Activated naive CD8-positive, alpha-beta T cell treated with anti-CD3 and anti-CD28 coated beads for 36 hours (primary cell): ENCODE results near the gene GHRHR. TPM values are rescaled to one million over a fixed set of nuclear protein-coding genes. Genes with fewer than 3 reads are reported as not detected.

Experiments used
- DNase-seq: peaks from one replicate; pipeline ENCODE4 v3.0.0; 2021
- H3K27ac Mint-ChIP-seq: one replicate; pipeline ENCODE4 v1.8.0; 2022; ENCODE audit warnings: mild to moderate bottlenecking, moderate library complexity, mixed read lengths
- H3K27me3 Mint-ChIP-seq: one replicate; pipeline ENCODE4 v1.8.0; 2022; ENCODE audit warnings: mild to moderate bottlenecking, mixed read lengths
- H3K36me3 Mint-ChIP-seq: one replicate; pipeline ENCODE4 v1.8.0; 2021; ENCODE audit warnings: mild to moderate bottlenecking, mixed read lengths
- H3K4me1 Mint-ChIP-seq: one replicate; pipeline ENCODE4 v1.8.0; 2021; ENCODE audit warnings: mixed read lengths
- H3K4me3 Mint-ChIP-seq: one replicate; pipeline ENCODE4 v1.8.0; 2022; ENCODE audit warnings: mild to moderate bottlenecking, moderate library complexity, mixed read lengths
- H3K9me3 Mint-ChIP-seq: one replicate; pipeline ENCODE4 v1.8.0; 2022; ENCODE audit warnings: mixed read lengths
- total RNA-seq, 2 experiments: library from RNA; stranded (reverse); gene quantifications; one replicate each; pipeline ENCODE4 v1.2.3, GENCODE V29; 2021

The GHRHR gene
- total RNA-seq, 2 experiments from 2014 or later = not detected

- Mint-ChIP-seq H3K9me3 (peaks cover 2% of the 10 kb centered on the region), H3K4me1 (no peaks in the 10 kb centered on the region), H3K36me3 (no peaks in the 10 kb centered on the region), H3K4me3 (no peak overlapping the region), H3K27ac (no peak overlapping the region), H3K27me3 (no peaks in the 10 kb centered on the region)
- no peak for DNase-seq
These were observed 39.9 kb upstream of the GHRHR start for GRCh38 chr7:30923774-30924413.

- no peak overlapping the region for H3K27ac Mint-ChIP-seq
- DNase-seq = no peak
- H3K4me1 Mint-ChIP-seq = no peaks in the 10 kb centered on the region
- no peaks in the 10 kb centered on the region for H3K36me3 Mint-ChIP-seq
- H3K27me3 Mint-ChIP-seq = no peaks in the 10 kb centered on the region
- H3K4me3 Mint-ChIP-seq = no peak overlapping the region
- H3K9me3 Mint-ChIP-seq = peaks cover 2% of the 10 kb centered on the region
These were observed 39.1 kb upstream of the GHRHR start for GRCh38 chr7:30924624-30925023.

- peaks cover 2% of the 10 kb centered on the region for H3K9me3 Mint-ChIP-seq
- no peak for DNase-seq
- H3K36me3 Mint-ChIP-seq = no peaks in the 10 kb centered on the region
- no peaks in the 10 kb centered on the region for H3K4me1 Mint-ChIP-seq
- H3K27me3 Mint-ChIP-seq = no peaks in the 10 kb centered on the region
- no peak overlapping the region for H3K4me3 Mint-ChIP-seq
- no peak overlapping the region for H3K27ac Mint-ChIP-seq
These were observed 38.6 kb upstream of the GHRHR start for GRCh38 chr7:30925117-30925516.

- no peak for DNase-seq
These were observed 37.8 kb upstream of the GHRHR start for GRCh38 chr7:30925913-30926312.

GRCh38 chr7:30926313-30926712, 37.4 kb upstream of the GHRHR start:
- Mint-ChIP-seq H3K9me3 (peaks cover 2% of the 10 kb centered on the region), H3K27me3 (no peaks in the 10 kb centered on the region), H3K4me3 (no peak overlapping the region), H3K27ac (no peak overlapping the region), H3K4me1 (no peaks in the 10 kb centered on the region), H3K36me3 (no peaks in the 10 kb centered on the region)
- DNase-seq = no peak

More at GRCh38 chr7:30925913-30926312, 37.8 kb upstream of the GHRHR start:
- Mint-ChIP-seq H3K9me3 (peaks cover 2% of the 10 kb centered on the region), H3K4me1 (no peaks in the 10 kb centered on the region), H3K27ac (no peak overlapping the region), H3K36me3 (no peaks in the 10 kb centered on the region), H3K4me3 (no peak overlapping the region), H3K27me3 (no peaks in the 10 kb centered on the region)

GRCh38 chr7:30927040-30927439, 36.7 kb upstream of the GHRHR start:
- no peak overlapping the region for H3K27ac Mint-ChIP-seq

GRCh38 chr7:30927559-30927958, 36.2 kb upstream of the GHRHR start:
- no peak for DNase-seq
- no peak overlapping the region for H3K27ac Mint-ChIP-seq
- H3K9me3 Mint-ChIP-seq = peaks cover 2% of the 10 kb centered on the region
- H3K36me3 Mint-ChIP-seq = no peaks in the 10 kb centered on the region
- H3K4me3 Mint-ChIP-seq = no peak overlapping the region
- H3K27me3 Mint-ChIP-seq = no peaks in the 10 kb centered on the region
- H3K4me1 Mint-ChIP-seq = no peaks in the 10 kb centered on the region

More at GRCh38 chr7:30927040-30927439, 36.7 kb upstream of the GHRHR start:
- H3K4me3 Mint-ChIP-seq = no peak overlapping the region
- no peaks in the 10 kb centered on the region for H3K4me1 Mint-ChIP-seq
- H3K9me3 Mint-ChIP-seq = peaks cover 2% of the 10 kb centered on the region
- H3K36me3 Mint-ChIP-seq = no peaks in the 10 kb centered on the region
- H3K27me3 Mint-ChIP-seq = no peaks in the 10 kb centered on the region
- no peak for DNase-seq

- Mint-ChIP-seq H3K4me3 (no peak overlapping the region), H3K9me3 (peaks cover 2% of the 10 kb centered on the region), H3K27ac (no peak overlapping the region), H3K36me3 (no peaks in the 10 kb centered on the region), H3K27me3 (no peaks in the 10 kb centered on the region), H3K4me1 (no peaks in the 10 kb centered on the region)
- no peak for DNase-seq
These were observed 35.4 kb upstream of the GHRHR start for GRCh38 chr7:30928254-30928872.

- Mint-ChIP-seq H3K27ac (no peak overlapping the region), H3K27me3 (no peaks in the 10 kb centered on the region), H3K4me3 (no peak overlapping the region), H3K9me3 (peaks cover 2% of the 10 kb centered on the region), H3K4me1 (no peaks in the 10 kb centered on the region), H3K36me3 (no peaks in the 10 kb centered on the region)
- no peak for DNase-seq
These were observed 34.1 kb upstream of the GHRHR start for GRCh38 chr7:30929686-30930085.

- no peaks in the 10 kb centered on the region for H3K36me3 Mint-ChIP-seq
- no peak overlapping the region for H3K4me3 Mint-ChIP-seq
- no peak overlapping the region for H3K27ac Mint-ChIP-seq
- DNase-seq = no peak
- H3K27me3 Mint-ChIP-seq = no peaks in the 10 kb centered on the region
- peaks cover 2% of the 10 kb centered on the region for H3K9me3 Mint-ChIP-seq
- H3K4me1 Mint-ChIP-seq = no peaks in the 10 kb centered on the region
These were observed 33.1 kb upstream of the GHRHR start for GRCh38 chr7:30930621-30931020.

GRCh38 chr7:30931161-30931928, 32.4 kb upstream of the GHRHR start:
- no peaks in the 10 kb centered on the region for H3K4me1 Mint-ChIP-seq
- no peak overlapping the region for H3K4me3 Mint-ChIP-seq
- H3K27ac Mint-ChIP-seq = no peak overlapping the region
- H3K9me3 Mint-ChIP-seq = peaks cover 2% of the 10 kb centered on the region
- DNase-seq = no peak
- H3K27me3 Mint-ChIP-seq = no peaks in the 10 kb centered on the region
- H3K36me3 Mint-ChIP-seq = no peaks in the 10 kb centered on the region

- no peak for DNase-seq
These were observed 31.7 kb upstream of the GHRHR start for GRCh38 chr7:30931929-30932540.

GRCh38 chr7:30932562-30932961, 31.2 kb upstream of the GHRHR start:
- Mint-ChIP-seq H3K27me3 (peaks cover 2% of the 10 kb centered on the region), H3K4me3 (no peak overlapping the region), H3K27ac (no peak overlapping the region), H3K9me3 (no peaks in the 10 kb centered on the region), H3K4me1 (no peaks in the 10 kb centered on the region), H3K36me3 (no peaks in the 10 kb centered on the region)
- DNase-seq = no peak

More at GRCh38 chr7:30931929-30932540, 31.7 kb upstream of the GHRHR start:
- Mint-ChIP-seq H3K9me3 (peaks cover 2% of the 10 kb centered on the region), H3K27me3 (no peaks in the 10 kb centered on the region), H3K27ac (no peak overlapping the region), H3K4me1 (no peaks in the 10 kb centered on the region), H3K36me3 (no peaks in the 10 kb centered on the region), H3K4me3 (no peak overlapping the region)

- Mint-ChIP-seq H3K27me3 (peaks cover 6% of the 10 kb centered on the region), H3K4me3 (no peak overlapping the region), H3K4me1 (no peaks in the 10 kb centered on the region), H3K36me3 (no peaks in the 10 kb centered on the region), H3K27ac (no peak overlapping the region), H3K9me3 (no peaks in the 10 kb centered on the region)
- DNase-seq = no peak
These were observed 30.4 kb upstream of the GHRHR start for GRCh38 chr7:30933124-30933974.
